ENCODE results near the gene KLRC4.
"Not testable (repeated sequence)": the region's sequence is repeated elsewhere in the genome, so short reads cannot be mapped to it uniquely, and the experiment has no call there.

KLRC4 gene

DNA sequence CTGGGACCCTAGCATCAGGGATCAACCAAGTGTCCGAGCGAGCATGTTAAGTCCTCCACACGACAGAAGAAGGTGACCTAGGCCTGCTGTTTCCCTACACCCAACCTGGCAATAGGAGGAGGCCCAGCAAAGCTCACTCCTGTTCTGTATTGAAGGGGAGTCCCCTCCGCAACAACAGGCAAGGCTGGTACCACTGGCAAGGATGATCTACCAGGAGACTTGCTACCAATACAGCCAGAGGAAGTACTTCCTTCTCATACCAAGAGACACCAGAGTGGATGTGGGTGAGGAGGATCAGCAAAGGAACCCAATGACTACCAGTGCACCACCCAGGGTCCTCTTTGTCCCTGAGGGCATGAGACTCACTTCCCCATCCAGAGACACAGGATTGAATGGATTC lies 38.7 kb upstream of the KLRC4 start:
- in situ Hi-C loops (cut with HindIII; ENCODE audit: low sequenced_read_pairs): no loop called here
- no peak overlapping the region for H3K4me3 ChIP-seq (ENCODE audit: low read depth, low read length)
- TF ChIP-seq, protein P1, sequence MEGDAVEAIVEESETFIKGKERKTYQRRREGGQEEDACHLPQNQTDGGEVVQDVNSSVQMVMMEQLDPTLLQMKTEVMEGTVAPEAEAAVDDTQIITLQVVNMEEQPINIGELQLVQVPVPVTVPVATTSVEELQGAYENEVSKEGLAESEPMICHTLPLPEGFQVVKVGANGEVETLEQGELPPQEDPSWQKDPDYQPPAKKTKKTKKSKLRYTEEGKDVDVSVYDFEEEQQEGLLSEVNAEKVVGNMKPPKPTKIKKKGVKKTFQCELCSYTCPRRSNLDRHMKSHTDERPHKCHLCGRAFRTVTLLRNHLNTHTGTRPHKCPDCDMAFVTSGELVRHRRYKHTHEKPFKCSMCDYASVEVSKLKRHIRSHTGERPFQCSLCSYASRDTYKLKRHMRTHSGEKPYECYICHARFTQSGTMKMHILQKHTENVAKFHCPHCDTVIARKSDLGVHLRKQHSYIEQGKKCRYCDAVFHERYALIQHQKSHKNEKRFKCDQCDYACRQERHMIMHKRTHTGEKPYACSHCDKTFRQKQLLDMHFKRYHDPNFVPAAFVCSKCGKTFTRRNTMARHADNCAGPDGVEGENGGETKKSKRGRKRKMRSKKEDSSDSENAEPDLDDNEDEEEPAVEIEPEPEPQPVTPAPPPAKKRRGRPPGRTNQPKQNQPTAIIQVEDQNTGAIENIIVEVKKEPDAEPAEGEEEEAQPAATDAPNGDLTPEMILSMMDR (IDR thresholded peaks at IDR 0.05; ENCODE audit: low read depth, low read length, missing control alignments): no peak
- no peak for DNase-seq (ENCODE audit: low read depth)

DNA sequence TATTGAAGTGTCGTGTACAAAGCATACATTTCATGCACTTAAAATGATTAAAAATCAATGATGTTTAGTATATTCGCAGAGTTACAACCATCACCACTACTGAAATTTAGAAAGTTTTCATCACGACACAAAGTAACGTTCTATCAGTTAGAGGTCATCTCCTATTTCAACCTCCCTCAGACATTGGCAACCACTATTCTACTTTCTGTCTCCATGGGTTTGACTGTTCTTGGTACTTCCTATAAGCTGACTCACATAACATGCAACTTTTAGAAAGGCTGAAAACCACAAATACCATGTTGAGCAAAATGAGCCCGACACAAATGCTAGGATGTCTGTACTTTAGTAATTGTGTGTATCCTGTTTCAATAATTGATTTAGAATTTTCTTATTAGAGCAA lies 36.5 kb upstream of the KLRC4 start:
- H3K4me3 ChIP-seq (ENCODE audit: low read depth, low read length); in situ Hi-C loops (cut with HindIII; ENCODE audit: low sequenced_read_pairs): not testable (repeated sequence)
- peak; percentile 27 for DNase-seq (ENCODE audit: low read depth)

DNA sequence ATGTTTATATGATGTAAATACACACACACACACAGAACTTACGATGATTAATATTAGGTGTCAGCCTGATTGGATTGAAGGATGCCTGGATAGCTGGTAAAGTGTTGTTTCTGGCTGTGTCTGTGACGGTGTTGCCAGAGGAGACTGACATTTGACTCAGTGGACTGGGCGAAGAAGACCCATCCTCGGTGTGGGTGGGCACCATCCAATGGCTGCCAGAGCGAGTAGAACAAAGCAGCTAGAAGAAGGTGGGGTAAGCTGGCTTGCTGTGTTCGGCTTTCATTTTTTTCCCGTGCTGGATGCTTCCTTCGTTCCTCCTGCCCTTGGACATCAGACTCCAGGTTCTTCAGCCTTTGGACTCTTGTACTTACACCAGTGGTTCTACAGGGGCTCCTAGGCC lies 31.6 kb upstream of the KLRC4 start:
- H3K4me3 ChIP-seq (ENCODE audit: low read depth, low read length); in situ Hi-C loops (cut with HindIII; ENCODE audit: low sequenced_read_pairs); DNase-seq (ENCODE audit: low read depth): not testable (repeated sequence)

DNA sequence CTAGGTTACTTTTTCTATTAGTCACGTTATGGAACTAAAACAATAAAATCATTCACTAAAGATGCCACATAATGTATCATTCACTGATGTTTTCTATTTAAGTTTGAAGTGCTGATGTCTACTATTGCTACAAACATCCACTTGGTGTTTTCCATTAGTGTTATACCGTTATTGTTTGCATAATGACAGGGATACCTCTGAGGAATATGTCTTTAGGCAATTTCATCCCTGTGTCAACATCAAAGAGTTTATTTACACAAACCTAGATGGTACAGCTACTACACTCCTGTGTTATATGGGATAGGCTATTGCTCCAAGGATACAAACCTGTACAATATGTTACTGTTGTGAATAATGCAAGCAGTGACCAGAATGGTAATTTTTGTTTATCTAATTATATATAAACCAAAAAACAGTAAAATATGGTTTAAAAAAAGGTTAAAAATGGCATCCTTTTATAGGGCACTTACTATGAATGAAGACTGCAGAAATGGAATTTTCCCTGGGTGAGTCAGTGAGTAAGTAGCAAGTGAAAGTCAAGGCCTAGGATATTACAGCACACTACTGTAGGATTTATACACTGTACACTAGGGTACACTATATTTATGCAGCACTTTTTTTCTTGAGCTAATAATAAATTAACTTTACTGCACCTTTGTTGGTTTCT lies 30.2 kb upstream of the KLRC4 start:
- DNase-seq (ENCODE audit: low read depth); in situ Hi-C loops (cut with HindIII; ENCODE audit: low sequenced_read_pairs): not testable (repeated sequence)

DNA sequence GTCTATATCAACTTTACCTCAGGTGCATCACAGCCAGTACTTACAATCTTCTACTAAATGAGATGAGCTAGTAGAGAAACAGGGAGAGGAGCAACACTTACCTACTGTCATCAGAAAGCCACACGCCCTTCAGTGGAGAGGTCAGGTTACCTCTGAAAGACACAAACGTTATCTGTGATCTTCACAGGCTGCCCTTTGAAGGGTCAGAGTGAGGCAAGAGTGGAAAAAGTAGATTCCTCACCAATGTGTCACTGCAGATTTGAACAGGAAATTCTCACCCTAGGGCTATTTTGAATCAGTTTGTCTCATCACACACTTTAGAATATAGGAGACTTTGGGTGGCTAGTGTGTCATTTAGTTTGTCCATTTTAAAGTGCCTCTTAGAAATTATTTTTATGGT lies 28.0 kb upstream of the KLRC4 start:
- H3K4me3 ChIP-seq (ENCODE audit: low read depth, low read length); DNase-seq (ENCODE audit: low read depth); in situ Hi-C loops (cut with HindIII; ENCODE audit: low sequenced_read_pairs): not testable (repeated sequence)

More for the DNA sequence above, 30.2 kb upstream of the KLRC4 start:
- not testable (repeated sequence) for H3K4me3 ChIP-seq (ENCODE audit: low read depth, low read length)

DNA sequence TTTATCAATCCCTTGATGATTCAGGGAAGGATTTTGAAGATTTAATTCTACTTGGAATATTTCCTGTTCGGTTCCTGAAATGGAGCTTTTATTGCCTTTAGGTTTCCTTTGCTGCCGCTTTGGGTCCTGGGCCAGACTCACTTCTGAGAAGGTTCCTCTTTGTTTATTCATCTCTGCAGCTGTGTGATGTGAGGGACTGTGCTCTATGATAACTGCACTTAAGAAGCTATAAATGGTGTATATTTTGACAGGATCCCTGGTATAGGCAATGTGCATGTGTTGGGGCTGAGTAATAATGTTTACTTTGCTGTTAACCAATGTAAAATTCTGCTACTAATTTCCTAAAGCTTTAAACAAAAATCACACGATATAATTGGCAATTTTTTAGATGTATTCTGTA lies 26.3 kb upstream of the KLRC4 start, which contains the start of gene KLRC2:
TSS of gene KLRC2 (minus strand) at position 195 of the 400 bp plus-strand sequence. CDS start at position 171, 24 bp downstream.
- in situ Hi-C loops (cut with HindIII; ENCODE audit: low sequenced_read_pairs); DNase-seq (ENCODE audit: low read depth); H3K4me3 ChIP-seq (ENCODE audit: low read depth, low read length): not testable (repeated sequence)

DNA sequence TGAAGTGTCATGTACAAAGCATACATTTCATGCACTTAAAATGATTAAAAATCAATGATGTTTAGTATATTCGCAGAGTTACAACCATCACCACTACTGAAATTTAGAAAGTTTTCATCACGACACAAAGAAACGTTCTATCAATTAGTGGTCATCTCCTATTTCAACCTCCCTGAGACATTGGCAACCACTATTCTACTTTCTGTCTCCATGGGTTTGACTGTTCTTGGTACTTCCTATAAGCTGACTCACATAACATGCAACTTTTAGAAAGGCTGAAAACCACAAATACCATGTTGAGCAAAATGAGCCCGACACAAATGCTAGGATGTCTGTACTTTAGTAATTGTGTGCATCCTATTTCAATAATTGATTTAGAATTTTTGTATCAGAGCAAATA lies 21.1 kb upstream of the KLRC4 start:
- H3K4me3 ChIP-seq (ENCODE audit: low read depth, low read length); in situ Hi-C loops (cut with HindIII; ENCODE audit: low sequenced_read_pairs): not testable (repeated sequence)
- peak; percentile 22 for DNase-seq (ENCODE audit: low read depth)

DNA sequence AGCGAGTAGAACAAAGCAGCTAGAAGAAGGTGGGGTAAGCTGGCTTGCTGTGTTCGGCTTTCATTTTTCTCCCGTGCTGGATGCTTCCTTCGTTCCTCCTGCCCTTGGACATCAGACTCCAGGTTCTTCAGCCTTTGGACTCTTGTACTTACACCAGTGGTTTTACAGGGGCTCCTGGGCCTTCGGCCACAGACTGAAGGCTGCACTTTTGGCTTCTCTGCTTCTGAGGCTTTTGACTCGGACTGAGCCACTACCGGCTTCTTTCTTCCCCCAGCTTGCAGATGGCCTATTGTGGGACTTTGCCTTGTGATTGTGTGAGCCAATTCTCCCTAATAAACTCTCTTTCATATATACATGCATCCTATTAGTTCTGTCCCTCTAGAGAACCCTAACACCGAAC lies 16.4 kb upstream of the KLRC4 start:
- H3K4me3 ChIP-seq (ENCODE audit: low read depth, low read length); in situ Hi-C loops (cut with HindIII; ENCODE audit: low sequenced_read_pairs); DNase-seq (ENCODE audit: low read depth): not testable (repeated sequence)

DNA sequence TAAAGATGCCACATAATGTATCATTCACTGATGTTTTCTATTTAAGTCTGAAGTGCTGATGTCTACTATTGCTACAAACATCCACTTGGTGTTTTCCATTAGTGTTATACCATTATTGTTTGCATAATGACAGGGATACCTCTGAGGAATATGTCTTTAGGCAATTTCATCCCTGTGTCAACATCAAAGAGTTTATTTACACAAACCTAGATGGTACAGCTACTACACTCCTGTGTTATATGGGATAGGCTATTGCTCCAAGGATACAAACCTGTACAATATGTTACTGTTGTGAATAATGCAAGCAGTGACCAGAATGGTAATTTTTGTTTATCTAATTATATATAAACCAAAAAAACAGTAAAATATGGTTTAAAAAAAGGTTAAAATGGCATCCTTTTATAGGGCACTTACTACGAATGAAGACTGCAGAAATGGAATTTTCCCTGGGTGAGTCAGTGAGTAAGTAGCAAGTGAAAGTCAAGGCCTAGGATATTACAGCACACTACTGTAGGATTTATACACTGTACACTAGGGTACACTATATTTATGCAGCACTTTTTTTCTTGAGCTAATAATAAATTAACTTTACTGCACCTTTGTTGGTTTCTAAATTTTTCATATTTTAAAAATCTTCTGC lies 14.8 kb upstream of the KLRC4 start:
- DNase-seq (ENCODE audit: low read depth); in situ Hi-C loops (cut with HindIII; ENCODE audit: low sequenced_read_pairs): not testable (repeated sequence)

DNA sequence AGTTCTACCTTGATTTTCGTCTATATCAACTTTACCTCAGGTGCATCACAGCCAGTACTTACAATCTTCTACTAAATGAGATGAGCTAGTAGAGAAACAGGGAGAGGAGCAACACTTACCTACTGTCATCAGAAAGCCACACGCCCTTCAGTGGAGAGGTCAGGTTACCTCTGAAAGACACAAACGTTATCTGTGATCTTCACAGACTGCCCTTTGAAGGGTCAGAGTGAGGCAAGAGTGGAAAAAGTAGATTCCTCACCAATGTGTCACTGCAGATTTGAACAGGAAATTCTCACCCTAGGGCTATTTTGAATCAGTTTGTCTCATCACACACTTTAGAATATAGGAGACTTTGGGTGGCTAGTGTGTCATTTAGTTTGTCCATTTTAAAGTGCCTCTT lies 12.6 kb upstream of the KLRC4 start:
- DNase-seq (ENCODE audit: low read depth); H3K4me3 ChIP-seq (ENCODE audit: low read depth, low read length); in situ Hi-C loops (cut with HindIII; ENCODE audit: low sequenced_read_pairs): not testable (repeated sequence)

More for the DNA sequence above, 14.8 kb upstream of the KLRC4 start:
- H3K4me3 ChIP-seq (ENCODE audit: low read depth, low read length): not testable (repeated sequence)

DNA sequence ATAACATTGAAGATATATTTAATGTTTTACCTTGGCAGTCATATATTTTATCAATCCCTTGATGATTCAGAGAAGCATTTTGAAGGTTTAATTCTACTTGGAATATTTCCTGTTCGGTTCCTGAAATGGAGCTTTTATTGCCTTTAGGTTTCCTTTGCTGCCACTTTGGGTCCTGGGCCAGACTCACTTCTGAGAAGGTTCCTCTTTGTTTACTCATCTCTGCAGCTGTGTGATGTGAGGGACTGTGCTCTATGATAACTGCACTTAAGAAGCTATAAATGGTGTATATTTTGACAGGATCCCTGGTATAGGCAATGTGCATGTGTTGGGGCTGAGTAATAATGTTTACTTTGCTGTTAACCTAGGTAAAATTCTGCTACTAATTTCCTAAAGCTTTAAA lies 10.8 kb upstream of the KLRC4 start, which contains the start of gene KLRC3:
TSS of gene KLRC3 (minus strand) at position 262 of the 400 bp plus-strand sequence. CDS start at position 217, 45 bp downstream.
- in situ Hi-C loops (cut with HindIII; ENCODE audit: low sequenced_read_pairs); DNase-seq (ENCODE audit: low read depth); H3K4me3 ChIP-seq (ENCODE audit: low read depth, low read length): not testable (repeated sequence)

DNA sequence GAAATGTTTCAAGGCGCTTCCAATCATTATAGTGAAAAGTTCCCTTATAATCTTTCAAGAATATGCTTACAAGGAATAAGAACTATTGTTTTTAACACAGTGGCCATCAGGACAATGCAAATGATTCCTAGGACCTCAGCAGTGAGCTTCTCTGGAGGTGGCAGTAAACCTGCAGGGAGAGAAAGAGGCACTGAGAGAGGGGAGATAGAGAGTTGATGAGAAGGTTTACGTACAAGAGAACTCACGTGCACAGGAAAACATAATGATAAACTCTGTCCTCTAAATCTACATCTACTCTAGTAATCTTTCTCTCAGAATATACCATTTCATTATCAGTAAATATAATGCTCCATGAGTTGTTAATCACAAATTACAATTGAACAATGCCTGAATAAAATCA lies 715 bp downstream of the KLRC4 start:
- H3K4me3 ChIP-seq (ENCODE audit: low read depth, low read length): no peak overlapping the region
- in situ Hi-C loops (cut with HindIII; ENCODE audit: low sequenced_read_pairs): no loop called here
- TF ChIP-seq, protein P1 (IDR thresholded peaks at IDR 0.05; ENCODE audit: low read depth, low read length, missing control alignments): no peak
- DNase-seq (ENCODE audit: low read depth): no peak

All from astrocyte of the cerebellum (primary cell).